IMR-90 (cell line): Measurements from ENCODE around the gene GRAMD2B.

Experiments
- BHLHE40 ChIP-seq: fragments of 150-350 bp; IDR thresholded peaks from 2 replicates; pipeline ENCODE4 v1.6.1; 2016; ENCODE audit warnings: mild to moderate bottlenecking, low read depth, low read length
- CHD1 ChIP-seq: IDR thresholded peaks from 2 replicates; pipeline ENCODE4 v1.6.1; 2012; ENCODE audit warnings: low read depth, low read length, improper control_type of control experiment
- CTCF ChIP-seq: conservative IDR thresholded peaks from 2 replicates; pipeline ENCODE4 v1.5.1; 2012; ENCODE audit warnings: mild to moderate bottlenecking, low read depth, low read length, improper control_type of control experiment
- ELK1 ChIP-seq: fragments of 150-350 bp; IDR thresholded peaks from 2 replicates; pipeline ENCODE4 v1.6.1; 2016; ENCODE audit warnings: low read depth, mild to moderate bottlenecking, low read length, moderate library complexity, borderline replicate concordance
- POLR2A ChIP-seq: IDR thresholded peaks from 2 replicates; pipeline ENCODE4 v1.6.1; 2012; ENCODE audit warnings: mild to moderate bottlenecking, low read depth, low read length
- RCOR1 ChIP-seq: IDR thresholded peaks from 2 replicates; pipeline ENCODE4 v1.6.1; 2012; ENCODE audit warnings: mild to moderate bottlenecking, low read length, improper control_type of control experiment; ENCODE audit not compliant: insufficient replicate concordance
- RFX5 ChIP-seq: IDR thresholded peaks from 2 replicates; pipeline ENCODE4 v1.8.0; 2012; ENCODE audit warnings: low read depth, mild to moderate bottlenecking, low read length, moderate library complexity
- SMC3 ChIP-seq: fragments of 150-350 bp; IDR thresholded peaks from 2 replicates; pipeline ENCODE4 v1.6.1; 2016; ENCODE audit warnings: low read depth, mild to moderate bottlenecking, antibody characterized with exemption, low read length, moderate library complexity
- USF2 ChIP-seq: fragments of 150-350 bp; IDR thresholded peaks from 2 replicates; pipeline ENCODE4 v1.6.1; 2017; ENCODE audit warnings: mild to moderate bottlenecking, antibody characterized with exemption, low read length, low read depth

GRCh38 chr5:126454081-126454480 is 30.9 kb downstream of the GRAMD2B start:
- TF ChIP-seq CTCF (no peak), BHLHE40 (no peak), USF2 (no peak), POLR2A (no peak), ELK1 (no peak), RFX5 (no peak), CHD1 (no peak), RCOR1 (no peak), SMC3 (no peak)
